HepG2 (cell line): ENCODE measurements around the gene ATRN. TPM values are rescaled to one million over a fixed set of nuclear protein-coding genes. Genes with fewer than 3 reads are reported as not detected.

Experiments used
- ATF4 ChIP-seq, 2 experiments: fragments of 450-650 bp in 1 of 2; sonication (generic) in 1 of 2; formaldehyde crosslinking; IDR thresholded peaks; 2 replicates each; pipeline versions ENCODE4 v1.5.0 to v1.8.0; 2020 to 2022; ENCODE audit warnings: mild to moderate bottlenecking in 1 of 2, missing genetic modification reagents in 1 of 2
- BCL3 ChIP-seq: sonication (generic); formaldehyde crosslinking; IDR thresholded peaks from 2 replicates; pipeline ENCODE4 v1.5.1; 2020; ENCODE audit warnings: mild to moderate bottlenecking, missing genetic modification reagents, moderate library complexity
- CSRNP2 ChIP-seq: sonication (generic); formaldehyde crosslinking; conservative IDR thresholded peaks from 2 replicates; pipeline ENCODE4 v1.8.0; 2022; ENCODE audit warnings: low read depth, missing genetic modification reagents
- MYC ChIP-seq: sonication (generic); formaldehyde crosslinking; IDR thresholded peaks from 2 replicates; pipeline ENCODE4 v1.9.0; 2021; ENCODE audit warnings: missing genetic modification reagents, borderline replicate concordance
- RFX1 ChIP-seq: fragments of 450-650 bp; IDR thresholded peaks from 2 replicates; pipeline ENCODE4 v1.6.1; 2017
- RNF2 ChIP-seq: fragments of 450-650 bp; conservative IDR thresholded peaks from 2 replicates; pipeline ENCODE4 v1.6.1; 2016; ENCODE audit warnings: low read depth
- SETDB1 ChIP-seq: sonication (generic); formaldehyde crosslinking; IDR thresholded peaks from 2 replicates; pipeline ENCODE4 v1.5.1; 2020; ENCODE audit warnings: missing genetic modification reagents, mild to moderate bottlenecking, borderline replicate concordance
- SRY ChIP-seq: sonication (generic); formaldehyde crosslinking; IDR thresholded peaks from 2 replicates; pipeline ENCODE4 v1.8.0; 2022; ENCODE audit warnings: mild to moderate bottlenecking, missing genetic modification reagents
- TSC22D2 ChIP-seq: sonication (generic); formaldehyde crosslinking; IDR thresholded peaks from 2 replicates; pipeline ENCODE4 v1.5.1; 2020; ENCODE audit warnings: missing genetic modification reagents, mild to moderate bottlenecking, borderline replicate concordance
- ZBTB10 ChIP-seq: sonication (generic); formaldehyde crosslinking; IDR thresholded peaks from 2 replicates; pipeline ENCODE4 v1.4.0; 2020; ENCODE audit warnings: missing genetic modification reagents, borderline replicate concordance
- ZC3H13 ChIP-seq: sonication (generic); formaldehyde crosslinking; IDR thresholded peaks from 2 replicates; pipeline ENCODE4 v1.8.1; 2023; ENCODE audit warnings: mild to moderate bottlenecking, missing genetic modification reagents, moderate library complexity
- ZKSCAN8 ChIP-seq: IDR thresholded peaks from 2 replicates; pipeline ENCODE4 v1.6.1; 2016; ENCODE audit warnings: borderline replicate concordance, missing genetic modification reagents, missing compliant biosample characterization
- ZNF160 ChIP-seq: sonication (generic); formaldehyde crosslinking; IDR thresholded peaks from 2 replicates; pipeline ENCODE4 v1.8.0; 2022; ENCODE audit warnings: mild to moderate bottlenecking, inconsistent platforms, missing genetic modification reagents
- ZNF256 ChIP-seq: sonication (generic); formaldehyde crosslinking; conservative IDR thresholded peaks from 2 replicates; pipeline ENCODE4 v1.4.0; 2020; ENCODE audit warnings: missing genetic modification reagents
- ZNF331 ChIP-seq: sonication (generic); formaldehyde crosslinking; IDR thresholded peaks from 2 replicates; pipeline ENCODE4 v1.4.0; 2020; ENCODE audit warnings: missing genetic modification reagents
- ZNF362 ChIP-seq: sonication (generic); formaldehyde crosslinking; IDR thresholded peaks from 2 replicates; pipeline ENCODE4 v1.4.0; 2020; ENCODE audit warnings: missing genetic modification reagents, mild to moderate bottlenecking, borderline replicate concordance
- ZNF512 ChIP-seq: sonication (generic); formaldehyde crosslinking; IDR thresholded peaks from 2 replicates; pipeline ENCODE4 v1.4.0; 2020; ENCODE audit warnings: mild to moderate bottlenecking, missing genetic modification reagents
- ZNF598 ChIP-seq: sonication (generic); formaldehyde crosslinking; IDR thresholded peaks from 2 replicates; pipeline ENCODE4 v1.5.1; 2020; ENCODE audit warnings: mild to moderate bottlenecking, missing genetic modification reagents, borderline replicate concordance
- ZNF672 ChIP-seq: sonication (generic); formaldehyde crosslinking; IDR thresholded peaks from 2 replicates; pipeline ENCODE4 v1.8.1; 2022; ENCODE audit warnings: missing genetic modification reagents
- polyA plus RNA-seq, 8 experiments: library from polyadenylated mRNA; depleted of rRNA in 3 of 8; stranded (reverse) in 7 of 8; unstranded in 1 of 8; fragments of >200 nt; fragmentation: Illumina TruSeq in 4 of 8; extraction: Trizol in 4 of 8; gene quantifications; 2 replicates each; pipeline versions ENCODE4 v1.2.1 to v1.2.3, GENCODE V29; 2011 to 2016; ENCODE audit warnings: low read depth in 4 of 8, missing spikeins in 1 of 8, mixed read lengths in 1 of 8; ENCODE audit not compliant: insufficient read depth in 1 of 8
- total RNA-seq, 5 experiments: library from RNA; depleted of rRNA; stranded (reverse); fragments of >200 nt; fragmentation: Illumina TruSeq; extraction: Trizol; gene quantifications; 2 replicates each; pipeline ENCODE4 v1.2.3, GENCODE V29; 2016; ENCODE audit warnings: low read depth in 1 of 5

The ATRN gene
- total and polyA plus RNA-seq, 2 of the 13 experiments (the other 11 are each of a cell fraction or from before 2014, with no cell fraction given), result 44.2 to 81.1 TPM

- TF ChIP-seq RNF2 (peak; percentile 93), ZNF598 (peak; percentile 7; the same call in 1 of the 2 replicates), ZBTB10 (CRISPR knock-in tag) (no peak; the same call in 1 of the 2 replicates), TSC22D2 (CRISPR knock-in tag) (no peak), ZNF672 (CRISPR knock-in tag) (no peak), ZNF160 (CRISPR knock-in tag) (peak; percentile 44; the same call in 1 of the 2 replicates), ZKSCAN8 (CRISPR knock-in tag) (peak; percentile 70), ZNF512 (peak; percentile 86), ATF4 (CRISPR knock-in tag; IDR thresholded peaks at IDR 0.05) (peak in 1 of 2 experiments; percentile 58; a peak in 1 of 4 replicates), SETDB1 (no peak), MYC (CRISPR knock-in tag) (peak; percentile 91), ZNF331 (peak; percentile 91), SRY (CRISPR knock-in tag) (0 out of 2 replicates have a peak, but pooled peaks have one; percentile 41), ZNF362 (CRISPR knock-in tag) (peak; percentile 77; the same call in 1 of the 2 replicates), CSRNP2 (CRISPR knock-in tag) (0 out of 2 replicates have a peak, but pooled peaks have one; percentile 4), ZNF256 (CRISPR knock-in tag) (no peak; the same call in 1 of the 2 replicates), BCL3 (CRISPR knock-in tag) (peak; percentile 98), ZC3H13 (CRISPR knock-in tag) (peak; percentile 61; the same call in 1 of the 2 replicates), RFX1 (peak; percentile 7; the same call in 1 of the 2 replicates)
Measured at GRCh38 chr20:3470627-3471396, at the start of gene ATRN (continued).
